HG02885 (cell line): ENCODE measurements around the gene ZNF226.
A peak's percentile ranks its signal among the peaks of the same experiment; 100 is the strongest.
"Not testable (repeated sequence)": the region's sequence is repeated elsewhere in the genome, so short reads cannot be mapped to it uniquely, and the experiment has no call there.

Source experiments
- ATAC-seq: cut with Tn5 transposase; IDR thresholded peaks from one replicate; pipeline ENCODE4 v1.9.1; 2021; ENCODE audit warnings: mild to moderate bottlenecking; ENCODE audit not compliant: unreplicated experiment, poor library complexity

Gene ZNF226

DNA sequence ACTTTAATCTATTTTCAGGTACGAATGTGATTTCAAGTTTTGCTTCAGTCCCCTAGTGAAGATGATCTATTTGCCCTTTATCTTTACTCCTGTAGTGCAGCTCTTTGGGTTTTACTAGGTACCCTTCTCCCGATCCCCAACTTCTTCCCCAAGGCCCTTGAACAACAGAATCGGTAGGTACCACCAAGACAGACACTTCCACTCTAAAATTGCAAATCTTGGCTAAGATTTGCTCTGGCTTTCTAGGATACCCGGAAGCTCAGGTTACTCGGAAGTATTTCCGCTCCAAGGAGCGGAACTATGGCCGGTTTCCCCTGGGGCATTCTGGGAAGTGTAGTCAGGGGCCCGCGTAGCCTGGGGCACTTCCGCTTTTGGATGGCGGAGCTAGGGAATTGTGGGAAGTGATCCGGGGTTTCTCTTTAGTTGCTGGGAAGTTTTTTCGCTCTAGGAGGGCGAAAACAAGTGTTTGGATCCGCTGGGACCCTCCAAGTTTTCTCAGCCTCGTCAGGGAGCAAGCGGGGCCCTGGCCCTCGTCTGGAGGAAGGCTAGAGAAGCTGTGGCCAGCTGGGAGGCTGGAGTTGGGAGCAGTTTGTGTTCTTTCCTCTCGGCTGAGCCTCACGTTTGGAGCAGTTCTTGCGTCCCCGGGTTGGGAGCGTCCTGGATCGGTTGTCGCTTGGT, 42.4 kb downstream of the ZNF226 start:
- ATAC-seq: peak; percentile 94

GRCh38 chr19:44212250-44212865, 47.5 kb downstream of the ZNF226 start, which contains the start of gene ZNF227:
Gene ZNF227 (plus strand): TSS chr19:44212532. CDS start chr19:44217793, 5,261 bp downstream.
- ATAC-seq: peak; percentile 89

DNA sequence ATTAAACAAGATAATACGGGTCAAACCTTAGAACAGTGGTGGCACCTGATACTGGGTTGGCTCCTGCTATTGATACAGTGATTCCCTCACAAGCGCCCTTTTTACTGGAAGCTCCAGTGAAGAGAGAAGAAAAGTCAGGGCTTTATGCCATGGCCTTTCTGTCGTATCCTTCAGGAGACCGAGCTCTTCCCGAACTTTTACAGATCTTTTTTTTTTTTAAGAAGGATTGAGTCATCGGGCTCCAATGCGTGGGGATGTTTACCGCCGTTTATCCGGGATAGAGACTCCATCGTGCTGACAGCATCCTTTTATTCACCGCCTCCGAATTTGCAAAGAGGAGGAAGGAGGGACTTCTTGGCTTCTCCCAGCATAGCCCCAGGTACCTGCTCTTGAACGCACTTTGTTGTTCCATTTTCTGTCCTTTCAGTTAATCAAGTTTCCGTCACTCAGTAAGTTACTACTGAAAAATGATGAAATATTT, 48.0 kb downstream of the ZNF226 start:
- ATAC-seq: peak; percentile 30

DNA sequence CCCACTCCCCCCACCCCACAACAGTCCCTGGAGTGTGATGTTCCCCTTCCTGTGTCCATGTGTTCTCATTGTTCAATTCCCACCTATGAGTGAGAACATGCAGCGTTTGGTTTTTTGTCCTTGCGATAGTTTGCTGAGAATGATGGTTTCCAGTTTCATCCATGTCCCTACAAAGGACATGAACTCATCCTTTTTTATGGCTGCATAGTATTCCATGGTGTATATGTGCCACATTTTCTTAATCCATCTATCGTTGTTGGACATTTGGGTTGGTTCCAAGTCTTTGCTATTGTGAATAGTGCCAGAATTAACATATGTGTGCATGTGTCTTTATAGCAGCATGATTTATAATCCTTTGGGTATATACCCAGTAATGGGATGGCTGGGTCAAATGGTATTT, 55.0 kb downstream of the ZNF226 start:
- ATAC-seq: not testable (repeated sequence)

- not testable (repeated sequence) for ATAC-seq
These were observed 55.9 kb downstream of the ZNF226 start for GRCh38 chr19:44220761-44221160.

- ATAC-seq: not testable (repeated sequence)
These were observed 56.4 kb downstream of the ZNF226 start for GRCh38 chr19:44221291-44221690.
